ENCODE results near the gene TKT.

The TKT gene

DNA sequence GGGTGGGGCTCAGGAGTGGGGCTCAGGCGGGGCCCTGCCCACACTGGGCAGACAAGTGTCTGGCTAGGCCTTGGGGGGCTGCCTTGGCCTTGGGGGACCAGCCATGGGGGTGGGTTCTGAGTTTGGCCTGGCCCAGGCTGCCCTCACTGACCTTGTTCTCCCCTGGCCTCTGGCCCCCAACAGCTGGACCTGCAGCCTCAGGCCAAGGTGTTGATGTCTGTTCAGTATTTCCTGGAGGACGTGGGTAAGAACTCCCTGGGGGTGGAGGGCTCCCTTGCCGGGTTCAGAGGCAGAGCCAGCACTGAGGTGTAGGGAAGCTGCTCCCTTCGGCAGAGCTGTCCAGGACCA lies 74.8 kb downstream of the TKT start:
- Histone ChIP-seq H3K4me3 (replicated peaks; ENCODE audit: insufficient read depth, low read length) (no peak overlapping the region), H3K27me3 (ENCODE audit: insufficient read depth, poor library complexity, severe bottlenecking) (no peaks in the 10 kb centered on the region), H3K27ac (replicated peaks) (no peak overlapping the region; the same call in 1 of the 2 replicates)
- TF ChIP-seq, protein P1, sequence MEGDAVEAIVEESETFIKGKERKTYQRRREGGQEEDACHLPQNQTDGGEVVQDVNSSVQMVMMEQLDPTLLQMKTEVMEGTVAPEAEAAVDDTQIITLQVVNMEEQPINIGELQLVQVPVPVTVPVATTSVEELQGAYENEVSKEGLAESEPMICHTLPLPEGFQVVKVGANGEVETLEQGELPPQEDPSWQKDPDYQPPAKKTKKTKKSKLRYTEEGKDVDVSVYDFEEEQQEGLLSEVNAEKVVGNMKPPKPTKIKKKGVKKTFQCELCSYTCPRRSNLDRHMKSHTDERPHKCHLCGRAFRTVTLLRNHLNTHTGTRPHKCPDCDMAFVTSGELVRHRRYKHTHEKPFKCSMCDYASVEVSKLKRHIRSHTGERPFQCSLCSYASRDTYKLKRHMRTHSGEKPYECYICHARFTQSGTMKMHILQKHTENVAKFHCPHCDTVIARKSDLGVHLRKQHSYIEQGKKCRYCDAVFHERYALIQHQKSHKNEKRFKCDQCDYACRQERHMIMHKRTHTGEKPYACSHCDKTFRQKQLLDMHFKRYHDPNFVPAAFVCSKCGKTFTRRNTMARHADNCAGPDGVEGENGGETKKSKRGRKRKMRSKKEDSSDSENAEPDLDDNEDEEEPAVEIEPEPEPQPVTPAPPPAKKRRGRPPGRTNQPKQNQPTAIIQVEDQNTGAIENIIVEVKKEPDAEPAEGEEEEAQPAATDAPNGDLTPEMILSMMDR (IDR thresholded peaks at IDR 0.05; ENCODE audit: insufficient read depth, low read length) = no peak
- peak; percentile 7; the same call in 1 of the 2 replicates for TF ChIP-seq POLR2AphosphoS5 (IDR thresholded peaks at IDR 0.05; ENCODE audit: low read depth)
- no peak for DNase-seq (ENCODE audit: low read depth in 1 of 2, low spot score in 1 of 2)

DNA sequence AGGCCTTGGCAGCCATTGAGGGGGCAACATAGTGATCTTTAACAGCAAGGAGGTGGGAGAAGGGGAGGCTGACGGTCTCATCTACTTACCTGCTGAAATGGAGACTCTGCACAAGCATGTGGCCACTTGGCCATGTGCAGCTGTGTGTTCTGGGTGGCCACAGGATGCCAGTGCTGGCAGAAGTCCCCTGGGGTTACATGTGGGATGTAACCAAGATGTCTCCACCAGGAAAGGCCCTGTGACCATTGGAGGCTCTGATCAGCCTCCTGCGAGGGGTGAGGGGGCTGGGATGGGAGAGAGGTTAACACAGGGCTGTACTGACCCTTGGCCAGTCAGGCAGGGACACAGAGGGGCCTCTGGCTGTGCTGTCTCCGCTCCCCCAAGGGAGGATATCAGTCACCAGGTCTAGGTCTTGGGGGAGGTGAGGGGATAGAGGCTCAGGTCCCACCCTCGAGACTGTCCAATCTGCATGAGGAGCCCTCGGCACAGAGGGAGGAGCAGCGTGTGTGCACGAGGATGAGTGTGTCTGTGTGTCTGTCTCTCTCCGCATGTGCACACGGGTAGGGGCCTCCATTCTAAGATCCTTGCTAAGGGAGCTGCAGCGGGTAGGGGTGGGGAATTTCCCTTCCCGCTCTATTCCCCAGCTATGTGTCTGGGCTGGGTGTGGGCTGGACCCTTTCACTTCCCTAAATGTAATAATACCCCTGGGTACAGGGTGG lies 75.4 kb downstream of the TKT start:
- no peak for DNase-seq (ENCODE audit: low read depth in 1 of 2, low spot score in 1 of 2)
- peak overlapping the region; percentile 22 for H3K27ac ChIP-seq (replicated peaks)
- no peak overlapping the region for H3K4me3 ChIP-seq (replicated peaks; ENCODE audit: insufficient read depth, low read length)
- H3K27me3 ChIP-seq (ENCODE audit: insufficient read depth, poor library complexity, severe bottlenecking) = no peaks in the 10 kb centered on the region
- TF ChIP-seq SPI1 (IDR thresholded peaks at IDR 0.05; ENCODE audit: borderline replicate concordance, low read depth) (peak; percentile 70; the same call in 1 of the 2 replicates), POLR2AphosphoS5 (IDR thresholded peaks at IDR 0.05; ENCODE audit: low read depth) (no peak)

DNA sequence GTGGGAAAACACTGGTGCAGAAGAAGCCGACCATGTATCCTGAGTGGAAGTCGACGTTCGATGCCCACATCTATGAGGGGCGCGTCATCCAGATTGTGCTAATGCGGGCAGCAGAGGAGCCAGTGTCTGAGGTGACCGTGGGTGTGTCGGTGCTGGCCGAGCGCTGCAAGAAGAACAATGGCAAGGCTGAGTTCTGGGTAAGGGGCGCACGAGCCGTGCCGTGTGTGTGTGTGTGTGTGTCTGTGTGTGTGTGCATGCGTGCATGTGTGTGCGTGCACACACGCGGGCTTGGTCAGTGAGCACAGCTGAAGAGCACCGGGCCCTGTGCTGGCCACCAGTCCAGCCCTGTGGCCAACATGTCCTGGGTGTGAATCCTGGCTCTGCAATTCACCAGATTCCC lies 76.2 kb downstream of the TKT start:
- Histone ChIP-seq H3K27me3 (ENCODE audit: insufficient read depth, poor library complexity, severe bottlenecking) (no peaks in the 10 kb centered on the region), H3K4me3 (replicated peaks; ENCODE audit: insufficient read depth, low read length) (no peak overlapping the region), H3K27ac (replicated peaks) (peak overlapping the region; percentile 22)
- peak; percentile 27 for TF ChIP-seq POLR2AphosphoS5 (IDR thresholded peaks at IDR 0.05; ENCODE audit: low read depth)
- no peak for TF ChIP-seq GABPA (IDR thresholded peaks at IDR 0.05; ENCODE audit: low read depth)
- DNase-seq (ENCODE audit: low read depth in 1 of 2, low spot score in 1 of 2) = no peak

DNA sequence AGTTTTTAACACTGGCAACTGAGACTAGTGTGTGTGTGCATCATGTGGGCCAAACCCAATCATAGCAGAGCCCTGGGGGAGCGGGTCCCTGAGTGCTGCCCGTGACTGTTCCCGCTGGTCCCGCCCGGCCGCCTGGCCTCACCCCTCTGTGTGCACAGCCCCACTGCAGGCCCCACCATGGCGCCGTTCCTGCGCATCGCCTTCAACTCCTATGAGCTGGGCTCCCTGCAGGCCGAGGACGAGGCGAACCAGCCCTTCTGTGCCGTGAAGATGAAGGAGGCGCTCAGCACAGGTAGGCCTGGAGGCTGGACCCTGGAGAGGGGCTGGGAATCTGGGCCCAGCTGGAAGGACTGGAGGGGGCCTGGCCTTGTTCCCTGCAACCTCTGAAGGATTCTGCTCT lies 77.6 kb downstream of the TKT start:
- Histone ChIP-seq H3K27me3 (ENCODE audit: insufficient read depth, poor library complexity, severe bottlenecking) (no peaks in the 10 kb centered on the region), H3K27ac (replicated peaks) (peak overlapping the region; percentile 32; the same call in 1 of the 2 replicates), H3K4me3 (replicated peaks; ENCODE audit: insufficient read depth, low read length) (no peak overlapping the region)
- TF ChIP-seq, protein P2, sequence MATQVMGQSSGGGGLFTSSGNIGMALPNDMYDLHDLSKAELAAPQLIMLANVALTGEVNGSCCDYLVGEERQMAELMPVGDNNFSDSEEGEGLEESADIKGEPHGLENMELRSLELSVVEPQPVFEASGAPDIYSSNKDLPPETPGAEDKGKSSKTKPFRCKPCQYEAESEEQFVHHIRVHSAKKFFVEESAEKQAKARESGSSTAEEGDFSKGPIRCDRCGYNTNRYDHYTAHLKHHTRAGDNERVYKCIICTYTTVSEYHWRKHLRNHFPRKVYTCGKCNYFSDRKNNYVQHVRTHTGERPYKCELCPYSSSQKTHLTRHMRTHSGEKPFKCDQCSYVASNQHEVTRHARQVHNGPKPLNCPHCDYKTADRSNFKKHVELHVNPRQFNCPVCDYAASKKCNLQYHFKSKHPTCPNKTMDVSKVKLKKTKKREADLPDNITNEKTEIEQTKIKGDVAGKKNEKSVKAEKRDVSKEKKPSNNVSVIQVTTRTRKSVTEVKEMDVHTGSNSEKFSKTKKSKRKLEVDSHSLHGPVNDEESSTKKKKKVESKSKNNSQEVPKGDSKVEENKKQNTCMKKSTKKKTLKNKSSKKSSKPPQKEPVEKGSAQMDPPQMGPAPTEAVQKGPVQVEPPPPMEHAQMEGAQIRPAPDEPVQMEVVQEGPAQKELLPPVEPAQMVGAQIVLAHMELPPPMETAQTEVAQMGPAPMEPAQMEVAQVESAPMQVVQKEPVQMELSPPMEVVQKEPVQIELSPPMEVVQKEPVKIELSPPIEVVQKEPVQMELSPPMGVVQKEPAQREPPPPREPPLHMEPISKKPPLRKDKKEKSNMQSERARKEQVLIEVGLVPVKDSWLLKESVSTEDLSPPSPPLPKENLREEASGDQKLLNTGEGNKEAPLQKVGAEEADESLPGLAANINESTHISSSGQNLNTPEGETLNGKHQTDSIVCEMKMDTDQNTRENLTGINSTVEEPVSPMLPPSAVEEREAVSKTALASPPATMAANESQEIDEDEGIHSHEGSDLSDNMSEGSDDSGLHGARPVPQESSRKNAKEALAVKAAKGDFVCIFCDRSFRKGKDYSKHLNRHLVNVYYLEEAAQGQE (IDR thresholded peaks at IDR 0.05; ENCODE audit: insufficient replicate concordance, low read depth) = no peak
- TF ChIP-seq GABPA (IDR thresholded peaks at IDR 0.05; ENCODE audit: low read depth) (no peak), SPI1 (IDR thresholded peaks at IDR 0.05; ENCODE audit: borderline replicate concordance, low read depth) (no peak), POLR2AphosphoS5 (IDR thresholded peaks at IDR 0.05; ENCODE audit: low read depth) (no peak)
- TF ChIP-seq, protein P1 (IDR thresholded peaks at IDR 0.05; ENCODE audit: insufficient read depth, low read length) = no peak
- DNase-seq (ENCODE audit: low read depth in 1 of 2, low spot score in 1 of 2) = no peak

DNA sequence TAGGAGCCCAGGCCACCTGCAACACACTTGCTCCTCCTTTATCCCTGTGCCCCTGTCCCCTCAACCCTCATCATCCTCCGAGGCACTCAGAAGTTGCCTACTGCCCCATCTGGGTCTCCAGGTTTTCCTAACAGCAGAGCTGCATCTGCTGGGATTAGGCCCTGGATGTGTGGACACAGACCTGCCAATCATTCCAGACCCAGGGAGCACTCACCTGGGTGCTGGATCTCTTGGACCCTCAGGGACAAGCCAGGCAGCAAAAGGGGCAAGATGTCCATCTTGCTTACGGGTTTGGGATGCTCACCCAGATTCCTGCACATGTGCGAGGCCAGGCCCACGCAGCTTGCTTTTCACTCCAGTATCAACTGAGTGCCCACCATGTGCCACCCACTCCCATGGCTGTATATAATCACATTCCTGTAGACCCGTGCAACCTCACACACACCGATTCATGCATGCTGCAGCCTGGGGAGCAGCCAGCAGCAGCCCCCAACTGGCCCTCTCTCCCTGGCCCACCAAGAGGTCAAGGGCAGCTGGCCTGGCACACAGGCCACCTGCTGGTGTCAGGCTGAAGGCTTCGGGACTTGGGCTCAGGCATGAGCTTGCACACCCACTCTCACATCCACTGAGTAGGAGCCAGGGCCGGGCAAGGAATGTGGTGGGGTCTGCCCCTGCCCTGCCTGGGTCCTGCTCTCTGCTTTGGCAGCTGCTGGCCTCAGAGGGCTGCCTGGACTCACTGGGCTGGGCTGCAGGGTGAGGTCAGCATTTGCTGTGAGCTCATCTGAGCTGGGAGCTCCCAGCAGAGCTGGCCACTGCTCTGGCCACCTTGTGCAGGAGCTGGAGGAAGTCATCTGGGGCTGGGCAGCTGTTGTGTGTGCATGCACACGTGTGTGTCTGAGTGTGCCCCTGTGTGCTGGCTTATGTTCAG lies 79.9 kb downstream of the TKT start:
- TF ChIP-seq SPI1 (IDR thresholded peaks at IDR 0.05; ENCODE audit: borderline replicate concordance, low read depth) (no peak), POLR2AphosphoS5 (IDR thresholded peaks at IDR 0.05; ENCODE audit: low read depth) (no peak; the same call in 1 of the 2 replicates), GABPA (IDR thresholded peaks at IDR 0.05; ENCODE audit: low read depth) (no peak)
- TF ChIP-seq, protein P2 (IDR thresholded peaks at IDR 0.05; ENCODE audit: insufficient replicate concordance, low read depth) = no peak
- TF ChIP-seq, protein P1 (IDR thresholded peaks at IDR 0.05; ENCODE audit: insufficient read depth, low read length) = no peak
- Histone ChIP-seq H3K27me3 (ENCODE audit: insufficient read depth, poor library complexity, severe bottlenecking) (no peaks in the 10 kb centered on the region), H3K4me3 (replicated peaks; ENCODE audit: insufficient read depth, low read length) (no peak overlapping the region), H3K27ac (replicated peaks) (peak overlapping the region; percentile 15; the same call in 1 of the 2 replicates)
- no peak for DNase-seq (ENCODE audit: low read depth in 1 of 2, low spot score in 1 of 2)

Measured in HL-60 (cell line).